Islet of Langerhans (tissue), 1 donor: ENCODE data around the gene PEX11A.
A peak's percentile ranks its signal among the peaks of the same experiment; 100 is the strongest.
"Not testable (repeated sequence)": the region's sequence is repeated elsewhere in the genome, so short reads cannot be mapped to it uniquely, and the experiment has no call there.

Experiments
- FAIRE-seq: peaks from one replicate; lab custom pipeline; 2011; peaks lifted over from hg19 to GRCh38; lab: Jason Lieb, UNC

The PEX11A gene, protein sequence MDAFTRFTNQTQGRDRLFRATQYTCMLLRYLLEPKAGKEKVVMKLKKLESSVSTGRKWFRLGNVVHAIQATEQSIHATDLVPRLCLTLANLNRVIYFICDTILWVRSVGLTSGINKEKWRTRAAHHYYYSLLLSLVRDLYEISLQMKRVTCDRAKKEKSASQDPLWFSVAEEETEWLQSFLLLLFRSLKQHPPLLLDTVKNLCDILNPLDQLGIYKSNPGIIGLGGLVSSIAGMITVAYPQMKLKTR

DNA sequence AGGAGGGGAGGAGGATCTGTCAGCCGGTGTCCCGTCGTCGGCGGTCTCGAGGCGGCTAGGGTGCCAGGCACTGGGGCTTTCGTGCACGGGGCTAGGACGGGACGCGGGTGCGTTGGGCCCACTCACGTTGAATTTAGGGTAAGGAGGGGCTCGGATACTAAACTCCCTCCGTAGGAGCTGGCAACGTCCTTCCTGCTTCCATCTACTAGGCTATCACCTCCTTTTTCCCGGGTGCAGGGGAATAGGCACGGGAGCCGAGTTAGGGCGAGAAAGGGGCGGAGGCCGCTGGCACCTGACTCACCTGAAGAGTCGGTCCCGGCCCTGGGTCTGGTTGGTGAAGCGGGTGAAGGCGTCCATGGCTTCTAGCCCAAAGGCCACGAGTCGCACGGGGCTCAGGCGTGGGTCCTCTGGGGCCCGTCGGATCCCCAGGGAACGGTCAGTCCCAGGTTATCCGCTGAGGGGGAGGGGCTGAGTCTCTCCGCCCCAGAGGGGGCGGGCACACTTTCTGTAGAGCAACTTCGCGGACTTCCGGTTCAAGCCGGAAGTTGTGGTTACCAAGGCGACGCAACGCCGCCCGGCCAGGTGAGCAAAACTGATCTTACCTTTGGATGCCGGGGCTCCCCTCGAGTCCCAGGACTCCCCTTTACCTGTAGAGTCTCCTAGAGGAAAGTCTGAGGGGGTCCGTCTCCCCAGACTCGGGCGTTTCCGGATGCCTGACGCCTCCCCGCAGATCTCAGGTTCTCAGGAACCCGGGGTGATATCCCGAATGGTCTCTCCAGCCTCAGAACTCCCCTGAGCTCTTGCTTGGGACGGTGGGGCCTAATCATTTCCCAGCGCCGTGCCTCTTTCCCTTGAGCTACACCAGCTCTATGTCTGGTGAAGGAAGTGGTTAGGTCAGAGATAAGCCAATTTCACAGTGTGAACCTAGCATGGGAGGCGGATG is at the start of gene PEX11A, which contains the start of gene WDR93:
PEX11A (minus strand) TSS at position 479 of the 943 bp plus-strand sequence; CDS start at position 357, 122 bp downstream.
WDR93 (plus strand) TSS at position 536 of the 943 bp plus-strand sequence. CDS start 10,936 bp downstream, outside the sequence.
- FAIRE-seq = no peak

DNA sequence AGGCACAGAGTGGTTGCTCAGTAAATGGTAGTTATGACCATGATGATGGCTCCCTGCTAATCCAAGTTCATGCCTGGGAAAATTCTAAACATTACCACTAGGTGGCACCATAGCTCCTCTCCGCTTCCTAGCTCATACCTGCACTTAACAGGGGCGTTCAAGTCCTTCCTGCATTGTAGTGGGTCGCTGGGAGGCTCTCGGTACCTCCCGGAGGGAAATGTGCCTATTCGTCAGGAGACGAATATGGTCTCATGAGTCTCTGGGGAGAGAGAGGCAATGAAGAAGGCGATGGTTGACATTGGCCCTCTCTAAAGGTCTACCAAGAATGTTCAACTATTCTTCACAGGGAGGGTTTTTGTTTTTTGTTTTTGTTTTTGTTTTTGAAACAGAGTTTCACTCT is 49.6 kb upstream of the PEX11A start:
- FAIRE-seq = peak; percentile 95

DNA sequence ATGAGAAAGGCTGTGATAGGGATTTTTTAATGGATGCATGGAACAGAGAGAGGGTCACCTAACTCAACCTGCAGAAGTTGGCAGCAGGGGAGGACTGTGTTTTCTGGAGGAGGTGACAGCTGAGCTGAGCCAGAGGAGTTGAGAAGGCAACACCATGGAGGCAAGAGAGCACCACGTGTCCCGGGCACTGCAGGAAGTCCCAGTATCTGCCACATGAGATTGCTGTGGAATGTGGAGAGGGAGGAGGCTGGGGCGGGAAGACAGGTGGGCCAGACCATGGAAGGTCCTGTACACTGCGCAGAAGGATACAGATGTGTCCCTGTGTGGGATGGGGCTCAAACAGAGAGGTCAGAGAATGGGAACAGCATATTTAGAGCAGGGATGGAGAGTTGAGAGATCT is 45.2 kb upstream of the PEX11A start:
- no peak for FAIRE-seq

DNA sequence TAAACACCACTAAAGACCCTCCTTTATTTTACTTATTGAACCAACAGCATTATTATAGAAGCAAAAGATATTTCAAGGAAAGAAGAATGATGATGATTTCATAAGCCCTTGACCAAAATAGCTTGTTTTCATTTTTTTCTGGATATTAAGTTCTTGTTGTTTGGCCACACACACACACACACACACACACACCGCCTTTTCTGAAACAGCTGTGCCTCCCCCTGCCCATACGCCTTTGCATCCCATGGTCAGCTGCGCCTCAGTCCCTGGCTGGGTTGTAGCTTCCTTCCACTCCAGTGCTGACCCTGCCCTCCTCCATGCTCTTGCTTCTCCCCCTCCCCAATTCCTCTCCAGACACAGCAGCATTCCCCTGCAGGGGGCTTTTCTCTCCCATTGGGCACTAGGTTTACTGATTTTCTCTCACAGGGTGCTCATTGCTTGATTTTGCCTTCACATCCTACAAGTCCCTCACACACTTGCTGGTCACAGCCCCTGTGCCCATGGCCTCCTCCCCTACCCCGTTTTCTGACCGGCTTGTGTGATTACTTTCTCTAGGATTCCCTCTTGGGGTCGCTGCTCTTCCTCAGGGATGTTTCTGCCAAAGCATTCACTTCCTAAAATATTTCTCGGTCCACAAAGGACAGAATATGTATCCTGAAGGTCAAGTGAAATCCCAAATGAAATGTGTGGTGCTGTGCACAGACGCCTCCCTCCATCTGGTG is 42.1 kb upstream of the PEX11A start:
- no peak for FAIRE-seq

DNA sequence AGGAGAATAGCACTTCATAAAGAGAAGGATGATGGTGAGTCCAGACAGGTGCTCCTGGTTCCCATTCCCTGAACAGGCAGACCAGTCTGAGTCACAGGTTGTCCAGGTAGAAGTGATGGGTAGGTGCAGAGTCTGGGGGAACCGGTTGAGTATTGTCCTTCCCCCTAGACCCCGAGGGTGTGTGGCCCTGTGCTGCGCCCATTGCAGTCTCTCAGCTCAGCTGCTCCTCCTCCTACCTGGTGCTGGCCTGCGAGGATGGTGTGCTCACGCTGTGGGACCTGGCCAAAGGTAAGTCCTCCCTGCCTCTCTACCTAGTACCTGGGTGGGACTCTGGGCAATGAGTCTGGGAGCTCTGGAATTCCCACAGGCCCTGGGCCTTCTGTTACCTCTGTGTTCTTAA is 40.7 kb upstream of the PEX11A start:
- FAIRE-seq = no peak

DNA sequence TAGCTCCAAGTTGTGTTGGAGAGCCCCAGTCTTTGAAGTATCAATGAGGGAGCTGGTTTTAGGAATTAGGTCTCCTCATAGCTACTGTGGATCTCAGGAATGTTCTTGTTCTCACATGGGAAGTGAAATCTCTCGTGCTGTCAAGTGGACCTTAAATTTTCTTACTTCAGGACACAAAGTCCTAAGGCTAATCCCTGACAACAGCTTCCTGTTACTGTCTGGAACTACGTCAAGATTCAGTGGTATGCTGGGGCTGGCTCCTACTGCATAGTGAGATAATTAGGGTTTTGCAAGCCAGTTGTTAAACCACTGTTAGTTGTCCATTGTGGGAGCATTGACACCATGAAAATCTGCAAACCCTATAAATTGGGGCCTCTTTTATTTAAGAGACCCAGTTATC is 37.7 kb upstream of the PEX11A start:
- no peak for FAIRE-seq

DNA sequence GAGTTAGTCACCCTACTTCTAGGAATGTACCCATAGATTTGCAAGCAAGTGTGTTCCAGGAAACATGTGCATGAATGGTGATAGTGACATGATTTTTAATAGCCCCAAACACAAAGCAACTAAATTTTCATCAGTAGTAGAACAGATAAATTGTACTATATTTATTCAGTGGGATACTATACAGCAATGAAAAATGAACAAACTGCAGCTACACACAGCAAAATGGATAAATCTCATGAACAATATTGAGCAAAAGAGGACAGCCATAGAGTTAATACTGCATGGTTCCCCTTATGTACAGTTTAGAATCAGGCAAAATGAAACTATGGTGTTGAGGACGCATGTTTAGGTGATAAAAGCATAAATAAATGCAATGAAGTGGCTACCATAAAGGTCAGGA is 34.5 kb upstream of the PEX11A start:
- FAIRE-seq = no peak

DNA sequence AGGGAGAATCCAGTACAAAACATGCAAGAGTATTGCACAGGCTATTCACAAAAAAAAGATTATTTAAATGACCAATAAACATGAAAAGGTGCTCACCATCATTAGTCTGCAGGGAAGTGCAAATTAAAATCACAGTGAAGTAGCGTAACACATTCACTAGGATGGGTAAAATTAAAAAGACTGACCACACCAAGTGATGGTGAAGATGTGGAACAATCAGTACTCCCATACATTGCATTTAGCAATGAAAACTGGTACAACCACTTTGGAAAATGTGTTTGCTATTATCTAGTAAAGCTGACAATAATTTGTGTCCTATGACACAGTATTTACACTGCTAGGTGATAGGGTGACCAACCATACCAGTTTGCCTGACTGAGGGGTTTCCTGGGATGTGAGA is 34.1 kb upstream of the PEX11A start:
- FAIRE-seq = no peak

DNA sequence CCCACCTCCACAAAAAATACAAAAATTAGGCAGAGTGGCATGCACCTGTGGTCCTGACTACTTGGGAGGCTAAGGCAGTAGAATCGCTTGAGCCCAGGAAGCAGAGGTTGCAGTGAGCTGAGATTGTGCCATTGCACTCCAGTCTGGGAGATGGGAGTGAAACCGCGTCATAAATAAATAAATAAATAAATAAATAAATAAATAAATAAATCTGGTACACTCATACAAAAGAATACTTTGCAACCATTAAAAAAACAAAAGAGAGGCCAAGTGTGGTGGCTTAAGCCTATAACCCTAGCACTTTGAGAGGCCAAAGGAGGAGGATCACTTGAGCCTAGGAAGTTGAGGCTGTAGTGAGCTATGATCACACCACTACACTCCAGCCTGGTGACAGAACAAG is 32.5 kb upstream of the PEX11A start:
- FAIRE-seq = no peak

DNA sequence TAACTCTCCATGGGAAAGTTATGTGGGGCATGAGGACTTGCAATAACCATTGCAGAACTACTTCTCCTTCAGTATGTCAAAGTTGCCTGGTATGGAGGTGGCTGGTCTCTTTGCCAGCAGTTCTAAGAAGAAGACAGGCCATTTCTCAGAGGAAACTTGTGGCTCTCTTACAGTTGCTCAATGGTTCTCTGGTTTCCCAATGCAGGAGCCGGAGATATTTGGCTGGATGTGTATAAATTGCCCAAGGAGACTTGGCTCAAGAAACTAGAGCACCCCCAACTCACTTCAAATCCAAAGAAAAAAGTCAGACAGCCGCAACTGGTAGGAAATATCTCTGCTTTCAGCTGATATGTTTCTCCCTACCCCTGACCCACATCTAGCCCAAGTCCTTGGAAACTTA is 24.2 kb upstream of the PEX11A start:
- FAIRE-seq = no peak

DNA sequence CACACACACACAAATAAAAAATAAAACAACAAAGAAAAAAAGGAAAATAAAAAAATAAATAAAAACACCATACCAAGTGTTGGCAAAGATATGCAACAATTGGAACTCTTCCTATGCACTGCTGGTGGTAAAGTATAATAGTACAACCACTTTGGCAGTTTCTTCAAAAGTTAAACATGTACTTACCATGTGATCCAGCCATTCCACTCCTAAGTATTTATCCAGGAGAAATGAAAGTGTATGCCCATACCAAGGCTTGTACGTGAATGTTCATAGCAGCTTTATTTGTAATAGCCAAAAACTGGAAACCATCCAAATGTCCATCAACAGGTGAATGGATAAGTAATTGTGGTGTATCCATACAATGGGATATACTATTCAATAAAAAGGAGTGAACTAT is 17.0 kb upstream of the PEX11A start:
- no peak for FAIRE-seq

DNA sequence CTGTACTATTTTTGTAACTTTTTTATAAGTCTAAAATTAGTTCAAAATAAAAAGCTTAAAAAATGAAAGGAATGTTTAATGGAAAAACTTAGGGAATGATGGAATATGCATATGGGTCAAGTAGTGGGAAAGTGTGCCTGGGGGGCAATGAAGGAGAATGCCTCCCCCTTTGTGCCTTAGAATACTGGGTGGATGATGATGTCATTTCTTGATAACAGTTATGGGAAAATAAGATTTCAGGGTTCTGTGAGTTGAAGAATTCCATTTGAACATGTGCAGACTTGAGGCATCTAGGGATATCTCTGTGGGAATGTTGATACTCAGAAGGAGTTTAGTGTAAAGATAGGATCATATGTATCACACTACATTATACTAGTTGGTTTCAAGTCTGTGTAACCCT is 13.9 kb upstream of the PEX11A start:
- no peak for FAIRE-seq

DNA sequence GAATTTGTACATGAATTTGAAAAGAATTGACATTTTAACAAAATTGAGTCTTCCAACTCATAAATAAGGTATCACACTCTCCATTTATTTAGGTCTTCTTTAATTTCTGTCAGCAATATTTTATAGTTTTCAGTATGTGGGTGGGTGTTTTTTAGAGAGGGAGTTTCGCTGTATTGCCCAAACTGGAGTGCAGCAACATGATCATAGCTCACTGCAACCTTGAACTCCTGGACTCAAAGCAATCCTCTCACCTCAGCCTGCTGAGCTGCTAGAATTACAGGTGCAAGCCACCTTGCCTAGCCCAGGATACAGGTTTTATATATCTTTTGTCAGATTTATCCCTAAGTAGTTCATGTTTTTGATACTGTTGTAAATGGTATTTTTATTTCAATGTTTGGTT is 4.6 kb upstream of the PEX11A start:
- no peak for FAIRE-seq

DNA sequence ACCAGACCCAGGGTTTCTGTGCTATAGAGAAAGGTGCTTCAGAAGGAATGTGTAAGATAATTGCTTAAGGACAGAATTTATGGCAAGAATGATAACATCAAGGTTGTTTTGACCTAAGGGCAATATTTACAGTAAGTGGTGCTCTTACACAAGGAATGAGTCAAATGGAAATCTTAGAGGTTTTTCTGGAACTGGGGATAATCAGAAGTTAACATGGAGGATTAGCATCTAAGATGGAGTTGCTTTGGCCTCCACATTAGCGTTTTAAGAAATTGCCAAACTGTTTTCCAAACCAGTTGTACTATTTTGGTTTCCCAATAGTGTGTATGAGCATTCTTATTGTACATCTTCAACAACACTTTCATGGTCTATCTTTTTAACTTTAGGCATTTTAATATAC is 3.1 kb upstream of the PEX11A start:
- no peak for FAIRE-seq

DNA sequence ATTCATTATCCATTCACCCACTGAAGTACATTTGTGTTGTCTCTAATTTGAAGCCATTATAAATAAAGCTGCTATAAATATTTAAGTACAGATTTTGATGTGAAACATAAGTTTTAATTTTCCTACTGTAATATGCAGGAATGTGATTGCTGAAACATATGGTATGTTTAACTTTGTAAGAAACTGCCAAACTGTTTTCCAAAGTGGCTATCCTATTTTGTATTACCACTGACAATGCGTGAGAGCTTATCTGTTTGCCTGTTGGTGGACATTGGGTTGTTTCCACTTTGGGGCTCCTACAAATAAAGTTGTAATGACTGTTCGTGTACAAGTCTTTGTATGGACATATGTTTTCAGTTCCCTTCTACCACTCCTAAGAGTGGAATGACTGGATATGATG is 2.5 kb upstream of the PEX11A start:
- FAIRE-seq = no peak

DNA sequence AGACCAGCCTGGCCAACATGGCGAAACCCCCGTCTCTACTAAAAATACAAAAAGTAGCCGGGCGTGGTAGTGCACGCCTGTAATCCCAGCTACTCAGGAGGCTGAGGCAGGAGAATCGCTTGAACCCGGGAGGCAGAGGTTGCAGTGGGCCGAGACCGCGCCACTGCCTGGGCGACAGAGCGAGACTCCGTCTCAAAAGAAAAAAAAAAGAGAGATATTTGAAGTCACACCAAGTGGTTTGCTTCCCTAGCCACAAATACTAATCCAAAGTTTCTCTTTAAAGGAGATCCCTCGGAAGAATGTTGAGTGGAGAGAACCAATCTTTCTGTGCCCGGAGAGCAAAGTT is 651 bp downstream of the PEX11A start:
- FAIRE-seq = not testable (repeated sequence)

DNA sequence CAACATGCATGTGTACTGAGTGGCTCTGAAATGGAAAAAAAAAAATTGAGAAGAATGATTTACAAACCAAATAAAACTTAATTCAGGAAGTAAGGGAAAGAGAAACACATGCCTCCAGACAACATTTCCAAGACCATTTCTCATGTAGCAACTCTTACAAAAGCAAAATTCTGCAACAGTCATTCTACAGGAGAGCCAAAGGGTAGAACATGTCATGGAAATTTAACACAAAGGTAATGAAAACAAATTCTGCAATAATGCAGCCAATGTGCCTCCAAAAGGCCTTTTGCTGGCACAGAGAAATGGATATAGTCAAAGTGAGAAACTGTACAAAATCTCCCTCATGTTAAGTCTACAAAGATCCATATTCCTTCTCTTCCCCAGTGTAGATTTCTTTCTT is 4.0 kb downstream of the PEX11A start:
- no peak for FAIRE-seq

DNA sequence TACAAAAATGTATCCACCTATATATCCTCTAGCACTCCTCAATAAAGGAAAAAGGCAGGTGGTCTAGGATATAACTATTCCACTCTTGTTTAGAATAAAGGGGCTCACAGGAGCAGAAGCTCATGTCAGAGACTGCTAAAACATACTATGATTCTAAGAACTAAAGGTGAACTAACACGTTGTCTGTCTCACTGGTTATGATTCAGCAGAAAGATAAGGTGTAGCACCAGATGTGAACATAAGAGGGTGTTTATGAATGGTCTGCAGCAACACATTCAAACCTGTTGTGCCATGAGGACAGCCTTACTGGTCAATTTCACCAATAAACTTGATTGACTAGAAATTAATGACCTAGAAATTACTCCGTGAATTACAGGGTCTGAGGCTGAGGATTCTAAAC is 4.6 kb downstream of the PEX11A start:
- FAIRE-seq = no peak

DNA sequence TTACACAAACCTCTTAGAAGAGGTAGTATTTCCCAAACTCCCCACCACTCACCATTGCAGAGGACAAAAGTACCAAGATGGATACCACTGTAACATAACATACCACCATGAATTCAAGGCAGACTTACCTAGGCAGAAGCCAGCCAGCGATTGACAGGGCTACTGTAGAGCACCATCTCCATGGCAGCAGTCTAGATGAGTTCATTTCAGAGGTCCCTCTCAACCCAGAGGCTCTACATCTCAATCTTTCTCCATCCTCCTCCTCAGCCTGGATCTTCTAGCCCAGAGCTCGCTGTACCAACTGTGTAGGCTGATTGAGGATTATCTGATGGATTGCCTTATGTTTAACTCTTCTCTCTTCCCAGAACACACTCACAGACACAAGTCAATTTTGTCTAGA is 9.4 kb downstream of the PEX11A start:
- FAIRE-seq = no peak

DNA sequence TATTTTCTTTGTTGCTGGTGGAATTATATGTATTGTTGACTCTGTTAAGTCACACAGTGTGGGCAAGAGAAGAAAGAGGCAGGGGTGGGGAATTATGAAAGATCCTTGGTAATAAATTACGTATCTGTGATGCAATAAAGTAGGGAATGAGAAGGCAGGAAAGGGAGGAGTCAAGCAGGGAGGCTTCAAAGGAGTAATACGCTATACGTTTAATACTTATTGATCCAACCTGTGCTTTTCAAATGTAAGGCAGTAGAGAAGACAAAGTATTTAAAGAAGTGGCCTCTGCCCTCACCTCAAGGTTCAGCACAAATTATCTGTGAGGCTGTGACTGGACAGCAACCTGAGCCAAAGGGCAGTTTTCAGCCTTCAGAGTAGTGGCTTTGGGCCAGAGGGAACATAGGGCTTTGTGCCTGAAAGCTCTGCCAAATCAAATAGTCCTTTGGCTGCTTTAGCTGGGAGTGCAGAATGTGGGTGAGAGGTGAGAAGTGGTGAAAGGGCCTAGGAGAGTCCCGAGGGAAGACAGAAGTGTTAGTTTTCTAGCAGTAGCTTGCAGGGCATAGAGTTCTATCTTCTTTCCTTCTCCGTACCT is 10.2 kb downstream of the PEX11A start:
- FAIRE-seq = no peak

DNA sequence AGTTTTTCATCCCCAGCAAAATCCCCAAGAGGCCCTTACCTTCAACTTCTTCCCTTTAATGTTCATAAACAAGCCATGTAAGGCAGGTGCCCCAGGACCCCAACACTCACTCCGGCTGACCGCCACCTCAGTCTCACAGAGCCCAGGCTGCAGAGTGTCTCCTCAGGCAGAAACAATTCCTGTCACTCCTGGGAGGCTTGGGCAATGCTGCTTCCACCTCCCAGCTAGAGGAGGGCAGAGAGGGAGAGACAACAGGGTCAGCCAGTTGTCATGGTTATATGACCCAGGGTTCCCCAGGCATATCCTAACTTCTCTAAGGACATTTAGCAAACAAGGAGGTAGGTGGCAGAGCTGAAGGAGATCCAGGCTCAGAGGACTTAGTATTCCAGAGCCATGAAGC is 11.3 kb downstream of the PEX11A start, which contains the start of gene PLIN1:
PLIN1 (minus strand) TSS at position 156 of the 400 bp plus-strand sequence. CDS start 1,878 bp downstream, outside the sequence.
- no peak for FAIRE-seq

DNA sequence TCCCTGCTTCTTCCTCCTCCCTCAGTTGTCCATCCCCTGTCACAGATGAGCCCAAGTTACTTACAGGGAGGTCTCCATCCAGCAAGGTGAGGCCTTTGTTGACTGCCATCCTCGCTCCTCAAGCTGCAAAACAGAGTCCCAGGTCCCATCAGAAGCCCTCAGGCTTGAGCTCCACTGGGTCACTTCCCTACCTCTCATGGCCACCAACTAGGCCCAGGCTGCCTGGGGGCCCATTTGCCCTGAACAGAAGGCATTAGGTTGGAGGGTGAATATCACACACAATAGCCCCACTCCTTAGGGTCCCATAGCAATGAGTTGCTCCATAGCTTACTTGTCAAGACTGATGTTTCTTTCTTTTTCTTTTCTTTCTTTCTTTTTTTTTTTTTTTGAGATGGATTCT is 13.2 kb downstream of the PEX11A start:
- no peak for FAIRE-seq

DNA sequence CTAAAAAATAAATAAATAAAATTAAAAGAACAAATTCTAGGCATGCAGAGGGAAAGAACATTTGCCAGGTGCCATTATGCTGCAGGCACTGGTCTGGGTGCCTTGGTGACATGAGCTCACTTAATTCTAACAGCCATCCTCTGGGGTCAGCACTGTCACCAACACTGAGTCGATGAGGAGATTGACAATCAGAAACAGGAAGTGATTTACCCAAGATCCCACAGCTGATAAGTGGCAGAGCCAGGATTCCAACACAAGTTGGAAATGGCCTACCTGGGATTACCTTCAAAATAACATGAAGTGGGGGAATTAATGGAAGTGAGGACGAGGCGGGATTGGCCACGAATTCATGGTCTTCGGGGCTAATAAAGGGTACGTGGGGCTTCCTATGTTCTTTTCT is 14.9 kb downstream of the PEX11A start:
- FAIRE-seq = no peak
